Measurements from ENCODE around the gene BTN3A1. TPM values are rescaled to one million over a fixed set of nuclear protein-coding genes. Genes with fewer than 3 reads are reported as not detected.
A peak's percentile ranks its signal among the peaks of the same experiment; 100 is the strongest.
"Not testable (repeated sequence)": the region's sequence is repeated elsewhere in the genome, so short reads cannot be mapped to it uniquely, and the experiment has no call there.

The BTN3A1 gene
- total RNA-seq, 1 donor from 2014 or later: 52.2 TPM

GRCh38 chr6:26457264-26457805, 55.3 kb downstream of the BTN3A1 start:
- TF ChIP-seq CTCF (IDR thresholded peaks at IDR 0.05): no peak
- Histone ChIP-seq H3K4me3 (peak overlapping the region; percentile 87), H3K27me3 (no peaks in the 10 kb centered on the region), H3K9me3 (no peaks in the 10 kb centered on the region), H3K36me3 (peaks cover 25% of the 10 kb centered on the region), H3K4me1 (peaks cover 44% of the 10 kb centered on the region), H3K27ac (peak overlapping the region; percentile 97)
- ATAC-seq (peak; percentile 29), DNase-seq (no peak)
- intact Hi-C loops (cut with DNase I): no loop called here

GRCh38 chr6:26457806-26458688, 56.0 kb downstream of the BTN3A1 start, which contains the start of gene BTN2A1:
BTN2A1 (plus strand) TSS chr6:26457955; CDS start chr6:26458637, 682 bp downstream.
- Histone ChIP-seq H3K4me1 (peaks cover 46% of the 10 kb centered on the region), H3K27ac (peak within 1 kb of the TSS; percentile 97), H3K36me3 (peaks cover 32% of the 10 kb centered on the region), H3K9me3 (no peaks in the 10 kb centered on the region), H3K4me3 (peak within 1 kb of the TSS; percentile 87), H3K27me3 (no peaks in the 10 kb centered on the region)
- no peak for TF ChIP-seq CTCF (IDR thresholded peaks at IDR 0.05)
- DNase-seq (peak; percentile 80), ATAC-seq (peak; percentile 96)
- intact Hi-C loops (cut with DNase I): no loop called here

- DNase-seq (no peak), ATAC-seq (no peak)
- no peak for TF ChIP-seq CTCF (IDR thresholded peaks at IDR 0.05)
- no peaks in the 10 kb centered on the region for H3K27me3 ChIP-seq
- no peak overlapping the region for H3K27ac ChIP-seq
- peak overlapping the region; percentile 87 for H3K4me3 ChIP-seq
- peaks cover 46% of the 10 kb centered on the region for H3K4me1 ChIP-seq
- peaks cover 44% of the 10 kb centered on the region for H3K36me3 ChIP-seq
- H3K9me3 ChIP-seq: no peaks in the 10 kb centered on the region
- intact Hi-C loops (cut with DNase I): no loop called here
These were observed 57.1 kb downstream of the BTN3A1 start for GRCh38 chr6:26459023-26459810.

- H3K36me3 ChIP-seq: peaks cover 65% of the 10 kb centered on the region
- H3K4me3 ChIP-seq; DNase-seq; H3K27me3 ChIP-seq; H3K27ac ChIP-seq; ATAC-seq; H3K9me3 ChIP-seq; intact Hi-C loops (cut with DNase I): not testable (repeated sequence)
- peaks cover 46% of the 10 kb centered on the region for H3K4me1 ChIP-seq
These were observed 59.3 kb downstream of the BTN3A1 start for GRCh38 chr6:26461353-26461752.

- Histone ChIP-seq H3K27me3 (no peaks in the 10 kb centered on the region), H3K4me1 (peaks cover 32% of the 10 kb centered on the region), H3K9me3 (no peaks in the 10 kb centered on the region), H3K36me3 (peaks cover 92% of the 10 kb centered on the region), H3K4me3 (no peak overlapping the region), H3K27ac (no peak overlapping the region)
- DNase-seq (no peak), ATAC-seq (no peak)
- intact Hi-C loops (cut with DNase I): no loop called here
- no peak for TF ChIP-seq CTCF (IDR thresholded peaks at IDR 0.05)
These were observed 61.9 kb downstream of the BTN3A1 start for GRCh38 chr6:26464014-26464413.

Data from upper lobe of right lung (tissue), 1 donor.